HepG2 (cell line): ENCODE data around the gene IPMK. TPM values are rescaled to one million over a fixed set of nuclear protein-coding genes. Genes with fewer than 3 reads are reported as not detected.

Experiments
- ATAC-seq: fragments of 200-7000 bp; cut with Tn5 transposase; 3 replicates; pipeline ENCODE4 v1.9.1; 2020; ENCODE audit warnings: mild to moderate bottlenecking, moderate library complexity
- BruUV-seq: library from RNA; stranded (reverse); fragments of 400-500 nt; replicated peaks from 2 replicates; lab custom pipeline; 2021; lab: Mats Ljungman, UMichigan
- CTCF ChIA-PET: fragments of 300-600 bp; formaldehyde crosslinking; extraction: SDS; loops from one replicate; lab custom pipeline; 2021; ENCODE audit warnings: low total read pairs, inconsistent platforms, low intra/inter-chr PET ratio; lab: Yijun Ruan, JAX
- POLR2A ChIA-PET: fragments of 350-600 bp; sonication (Branson Sonifier 250); formaldehyde crosslinking; loops from one replicate; lab custom pipeline; 2020; ENCODE audit warnings: antibody characterized with exemption, inconsistent platforms; lab: Yijun Ruan, JAX
- DNase-seq: peaks from one replicate; pipeline ENCODE4 v3.0.0-alpha.2; 2015; ENCODE audit warnings: low spot score
- FAIRE-seq: peaks from 3 replicates; lab custom pipeline; 2011; peaks lifted over from hg19 to GRCh38; lab: Jason Lieb, UNC
- H2AFZ ChIP-seq: one replicate; pipeline ENCODE4 v1.6.1; 2011; ENCODE audit warnings: low read length, inconsistent platforms
- H3K27ac ChIP-seq: fragments of 300-600 bp; 3 replicates; pipeline ENCODE4 v1.8.0; 2011; ENCODE audit warnings: mixed run types, mild to moderate bottlenecking, mixed read lengths, low read length, inconsistent platforms; ENCODE audit not compliant: insufficient read depth; ENCODE audit errors: extremely low read length
- H3K27me3 ChIP-seq, 2 experiments: fragments of 200-600 bp in 1 of 2; 2 replicates in 1 of 2; 3 replicates in 1 of 2; pipeline versions ENCODE4 v1.6.0 to v1.8.0; 2011; ENCODE audit warnings: low read length in 2 of 2, mild to moderate bottlenecking in 2 of 2, moderate library complexity in 2 of 2, inconsistent platforms in 1 of 2; ENCODE audit not compliant: insufficient read depth in 2 of 2, control insufficient read depth in 1 of 2
- H3K36me3 ChIP-seq, 2 experiments: fragments of 200-600 bp in 1 of 2; replicated peaks in 1 of 2; 2 replicates in 1 of 2; 3 replicates in 1 of 2; pipeline versions ENCODE4 v1.5.1 to v1.8.0; 2011; ENCODE audit warnings: low read length in 2 of 2, inconsistent platforms in 1 of 2; ENCODE audit not compliant: insufficient read depth in 2 of 2, control insufficient read depth in 1 of 2
- H3K4me1 ChIP-seq: 2 replicates; pipeline ENCODE4 v1.5.1; 2012; ENCODE audit warnings: low read length, inconsistent platforms; ENCODE audit not compliant: insufficient read depth
- H3K4me2 ChIP-seq: 2 replicates; pipeline ENCODE4 v1.6.0; 2011; ENCODE audit warnings: low read depth, low read length, inconsistent platforms
- H3K4me3 ChIP-seq, 3 experiments: fragments of 200-600 bp in 1 of 3; sonication (generic), shearing (Covaris generic) in 1 of 3; replicated peaks in 1 of 3; 2 replicates each; pipeline ENCODE4 v1.5.1; 2011 to 2016; ENCODE audit warnings: low read length in 3 of 3, inconsistent platforms in 2 of 3, low read depth in 2 of 3, mild to moderate bottlenecking in 2 of 3, control low read depth in 1 of 3, mixed read lengths in 1 of 3; ENCODE audit not compliant: insufficient read depth in 1 of 3
- H3K79me2 ChIP-seq: one replicate; pipeline ENCODE4 v1.6.1; 2011; ENCODE audit warnings: low read length, inconsistent platforms; ENCODE audit not compliant: insufficient read depth
- H3K9ac ChIP-seq: 2 replicates; pipeline ENCODE4 v1.6.0; 2011; ENCODE audit warnings: mild to moderate bottlenecking, low read depth, low read length, inconsistent platforms; ENCODE audit not compliant: insufficient read depth
- H3K9me3 ChIP-seq: 2 replicates; pipeline ENCODE4 v1.5.1; 2012; ENCODE audit warnings: mild to moderate bottlenecking, low read length
- H4K20me1 ChIP-seq: 2 replicates; pipeline ENCODE4 v1.6.0; 2011; ENCODE audit warnings: inconsistent platforms, mild to moderate bottlenecking, low read length, moderate library complexity; ENCODE audit not compliant: insufficient read depth
- ARHGAP35 ChIP-seq: sonication (generic); formaldehyde crosslinking; IDR thresholded peaks from 2 replicates; pipeline ENCODE4 v1.9.0; 2022; ENCODE audit warnings: mild to moderate bottlenecking, inconsistent platforms, moderate library complexity, missing genetic modification reagents, borderline replicate concordance
- BHLHE40 ChIP-seq: IDR thresholded peaks from 2 replicates; pipeline ENCODE4 v1.6.1; 2011; ENCODE audit warnings: low read length, improper control_type of control experiment
- IKZF4 ChIP-seq: sonication (generic); formaldehyde crosslinking; IDR thresholded peaks from 2 replicates; pipeline ENCODE4 v1.5.1; 2020; ENCODE audit warnings: borderline replicate concordance, mild to moderate bottlenecking, low read depth, missing genetic modification reagents; ENCODE audit errors: not compliant biosample characterization
- MAFK ChIP-seq, 2 experiments: IDR thresholded peaks in 1 of 2; conservative IDR thresholded peaks in 1 of 2; 2 replicates each; pipeline ENCODE4 v1.6.1; 2011; ENCODE audit warnings: improper control_type of control experiment in 2 of 2, low read length in 2 of 2
- NKX3-1 ChIP-seq: sonication (generic); formaldehyde crosslinking; IDR thresholded peaks from 2 replicates; pipeline ENCODE4 v1.5.0; 2020; ENCODE audit warnings: missing genetic modification reagents
- ZBTB21 ChIP-seq: sonication (generic); formaldehyde crosslinking; IDR thresholded peaks from 2 replicates; pipeline ENCODE4 v1.4.0; 2020; ENCODE audit warnings: missing genetic modification reagents
- ZMYM4 ChIP-seq: sonication (generic); formaldehyde crosslinking; IDR thresholded peaks from 2 replicates; pipeline ENCODE4 v1.8.1; 2023; ENCODE audit warnings: mild to moderate bottlenecking, missing genetic modification reagents
- ZNF121 ChIP-seq: sonication (generic); formaldehyde crosslinking; IDR thresholded peaks from 2 replicates; pipeline ENCODE4 v1.5.0; 2020; ENCODE audit warnings: mild to moderate bottlenecking, missing genetic modification reagents
- ZNF773 ChIP-seq: sonication (generic); formaldehyde crosslinking; IDR thresholded peaks from 2 replicates; pipeline ENCODE4 v1.4.0; 2020; ENCODE audit warnings: missing genetic modification reagents, borderline replicate concordance
- WGBS: methylation state at CpG from one replicate; pipeline ENCODE4 v1.1.6; 2017; ENCODE audit warnings: low lambda C conversion rate; 5-methylcytosine and 5-hydroxymethylcytosine counted together
- in situ Hi-C: cut with HindIII; loops from 2 replicates; pipeline ENCODE4 v1.10.0; 2017; ENCODE audit warnings: low pct_unique_long_range_greater_than_20kb; ENCODE audit not compliant: extremely low pct_ligation_motif_present
- intact Hi-C: fragments of 100-400 bp; cut with micrococcal nuclease; formaldehyde crosslinking; loops from one replicate; pipeline ENCODE4 v1.10.0; 2022; ENCODE audit not compliant: unreplicated experiment
- polyA plus RNA-seq, 8 experiments: library from polyadenylated mRNA; depleted of rRNA in 3 of 8; stranded (reverse) in 7 of 8; unstranded in 1 of 8; fragments of >200 nt; fragmentation: Illumina TruSeq in 4 of 8; extraction: Trizol in 4 of 8; gene quantifications; 2 replicates each; pipeline versions ENCODE4 v1.2.1 to v1.2.3, GENCODE V29; 2011 to 2016; ENCODE audit warnings: low read depth in 4 of 8, missing spikeins in 1 of 8, mixed read lengths in 1 of 8; ENCODE audit not compliant: insufficient read depth in 1 of 8
- total RNA-seq, 5 experiments: library from RNA; depleted of rRNA; stranded (reverse); fragments of >200 nt; fragmentation: Illumina TruSeq; extraction: Trizol; gene quantifications; 2 replicates each; pipeline ENCODE4 v1.2.3, GENCODE V29; 2016; ENCODE audit warnings: low read depth in 1 of 5
- TF ChIP-seq, protein P1 (sequence below): sonication (generic); formaldehyde crosslinking; IDR thresholded peaks from 2 replicates; pipeline ENCODE4 v1.4.0; 2020; ENCODE audit warnings: mild to moderate bottlenecking, missing genetic modification reagents
- TF ChIP-seq, protein P2 (sequence below): sonication (generic); formaldehyde crosslinking; IDR thresholded peaks from 2 replicates; pipeline ENCODE4 v1.4.0; 2020; ENCODE audit warnings: missing genetic modification reagents
- TF ChIP-seq, protein P3 (sequence below): sonication (generic); formaldehyde crosslinking; IDR thresholded peaks from 2 replicates; pipeline ENCODE4 v1.4.0; 2020; ENCODE audit warnings: missing genetic modification reagents
- TF ChIP-seq, protein P4 (sequence below): sonication (generic); formaldehyde crosslinking; IDR thresholded peaks from 2 replicates; pipeline ENCODE4 v1.8.1; 2023; ENCODE audit warnings: missing genetic modification reagents, inconsistent platforms, borderline replicate concordance

IPMK gene
- total and polyA plus RNA-seq, 2 of the 13 experiments (the other 11 are each of a cell fraction or from before 2014, with no cell fraction given): 2.7 to 3.9 TPM

DNA sequence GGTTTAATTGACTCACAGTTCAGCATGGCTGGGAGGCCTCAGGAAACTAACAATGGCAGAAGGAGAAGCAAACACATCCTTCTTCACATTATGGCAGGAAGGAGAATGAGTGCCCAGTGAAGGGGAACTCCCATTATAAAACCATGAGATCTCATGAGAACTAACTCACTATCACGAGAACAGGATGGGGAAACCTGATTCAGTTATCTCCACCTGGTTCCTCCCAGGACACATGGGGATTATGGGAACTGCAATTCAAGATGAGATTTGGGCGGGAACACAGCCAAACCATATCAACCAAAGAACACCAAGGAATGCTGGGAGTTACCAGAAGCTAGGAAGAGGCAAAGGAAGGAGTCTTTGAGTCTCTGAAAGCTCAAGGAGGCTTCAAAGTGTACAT, 94.3 kb downstream of the IPMK start:
- TF ChIP-seq, protein P1, sequence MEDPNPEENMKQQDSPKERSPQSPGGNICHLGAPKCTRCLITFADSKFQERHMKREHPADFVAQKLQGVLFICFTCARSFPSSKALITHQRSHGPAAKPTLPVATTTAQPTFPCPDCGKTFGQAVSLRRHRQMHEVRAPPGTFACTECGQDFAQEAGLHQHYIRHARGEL (CRISPR knock-in tag): no peak
- TF ChIP-seq, protein P2, sequence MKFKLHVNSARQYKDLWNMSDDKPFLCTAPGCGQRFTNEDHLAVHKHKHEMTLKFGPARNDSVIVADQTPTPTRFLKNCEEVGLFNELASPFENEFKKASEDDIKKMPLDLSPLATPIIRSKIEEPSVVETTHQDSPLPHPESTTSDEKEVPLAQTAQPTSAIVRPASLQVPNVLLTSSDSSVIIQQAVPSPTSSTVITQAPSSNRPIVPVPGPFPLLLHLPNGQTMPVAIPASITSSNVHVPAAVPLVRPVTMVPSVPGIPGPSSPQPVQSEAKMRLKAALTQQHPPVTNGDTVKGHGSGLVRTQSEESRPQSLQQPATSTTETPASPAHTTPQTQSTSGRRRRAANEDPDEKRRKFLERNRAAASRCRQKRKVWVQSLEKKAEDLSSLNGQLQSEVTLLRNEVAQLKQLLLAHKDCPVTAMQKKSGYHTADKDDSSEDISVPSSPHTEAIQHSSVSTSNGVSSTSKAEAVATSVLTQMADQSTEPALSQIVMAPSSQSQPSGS (CRISPR knock-in tag): no peak
- TF ChIP-seq, protein P3, sequence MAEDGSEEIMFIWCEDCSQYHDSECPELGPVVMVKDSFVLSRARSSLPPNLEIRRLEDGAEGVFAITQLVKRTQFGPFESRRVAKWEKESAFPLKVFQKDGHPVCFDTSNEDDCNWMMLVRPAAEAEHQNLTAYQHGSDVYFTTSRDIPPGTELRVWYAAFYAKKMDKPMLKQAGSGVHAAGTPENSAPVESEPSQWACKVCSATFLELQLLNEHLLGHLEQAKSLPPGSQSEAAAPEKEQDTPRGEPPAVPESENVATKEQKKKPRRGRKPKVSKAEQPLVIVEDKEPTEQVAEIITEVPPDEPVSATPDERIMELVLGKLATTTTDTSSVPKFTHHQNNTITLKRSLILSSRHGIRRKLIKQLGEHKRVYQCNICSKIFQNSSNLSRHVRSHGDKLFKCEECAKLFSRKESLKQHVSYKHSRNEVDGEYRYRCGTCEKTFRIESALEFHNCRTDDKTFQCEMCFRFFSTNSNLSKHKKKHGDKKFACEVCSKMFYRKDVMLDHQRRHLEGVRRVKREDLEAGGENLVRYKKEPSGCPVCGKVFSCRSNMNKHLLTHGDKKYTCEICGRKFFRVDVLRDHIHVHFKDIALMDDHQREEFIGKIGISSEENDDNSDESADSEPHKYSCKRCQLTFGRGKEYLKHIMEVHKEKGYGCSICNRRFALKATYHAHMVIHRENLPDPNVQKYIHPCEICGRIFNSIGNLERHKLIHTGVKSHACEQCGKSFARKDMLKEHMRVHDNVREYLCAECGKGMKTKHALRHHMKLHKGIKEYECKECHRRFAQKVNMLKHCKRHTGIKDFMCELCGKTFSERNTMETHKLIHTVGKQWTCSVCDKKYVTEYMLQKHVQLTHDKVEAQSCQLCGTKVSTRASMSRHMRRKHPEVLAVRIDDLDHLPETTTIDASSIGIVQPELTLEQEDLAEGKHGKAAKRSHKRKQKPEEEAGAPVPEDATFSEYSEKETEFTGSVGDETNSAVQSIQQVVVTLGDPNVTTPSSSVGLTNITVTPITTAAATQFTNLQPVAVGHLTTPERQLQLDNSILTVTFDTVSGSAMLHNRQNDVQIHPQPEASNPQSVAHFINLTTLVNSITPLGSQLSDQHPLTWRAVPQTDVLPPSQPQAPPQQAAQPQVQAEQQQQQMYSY: no peak
- TF ChIP-seq NKX3-1 (CRISPR knock-in tag): no peak
- TF ChIP-seq ARHGAP35 (CRISPR knock-in tag): no peak
- no peak for TF ChIP-seq ZBTB21 (CRISPR knock-in tag)
- no peak for TF ChIP-seq MAFK (conservative IDR thresholded peaks at IDR 0.05 in 1 of 2, IDR thresholded peaks at IDR 0.05 in 1 of 2; ENCODE audit: low read length in 2 of 2)
- TF ChIP-seq ZNF773 (CRISPR knock-in tag): no peak
- no peak for TF ChIP-seq BHLHE40
- TF ChIP-seq, protein P4, sequence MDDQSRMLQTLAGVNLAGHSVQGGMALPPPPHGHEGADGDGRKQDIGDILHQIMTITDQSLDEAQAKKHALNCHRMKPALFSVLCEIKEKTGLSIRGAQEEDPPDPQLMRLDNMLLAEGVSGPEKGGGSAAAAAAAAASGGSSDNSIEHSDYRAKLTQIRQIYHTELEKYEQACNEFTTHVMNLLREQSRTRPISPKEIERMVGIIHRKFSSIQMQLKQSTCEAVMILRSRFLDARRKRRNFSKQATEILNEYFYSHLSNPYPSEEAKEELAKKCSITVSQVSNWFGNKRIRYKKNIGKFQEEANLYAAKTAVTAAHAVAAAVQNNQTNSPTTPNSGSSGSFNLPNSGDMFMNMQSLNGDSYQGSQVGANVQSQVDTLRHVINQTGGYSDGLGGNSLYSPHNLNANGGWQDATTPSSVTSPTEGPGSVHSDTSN: no peak
- TF ChIP-seq IKZF4 (CRISPR knock-in tag): no peak
- TF ChIP-seq ZMYM4: no peak
- no peak for TF ChIP-seq ZNF121 (CRISPR knock-in tag)
- TF ChIP-seq, all 625 proteins: peak for 0
- CTCF ChIA-PET: no interaction called here
- in situ Hi-C loops (no loop called here), intact Hi-C loops (no loop called here)
- DNase-seq (no peak), FAIRE-seq (no peak), ATAC-seq (no peak)
- Histone ChIP-seq H4K20me1 (no peaks in the 10 kb centered on the region), H3K4me3 (no peak overlapping the region), H3K4me2 (no peak overlapping the region), H3K9ac (no peak overlapping the region), H3K9me3 (no peaks in the 10 kb centered on the region), H3K79me2 (no peaks in the 10 kb centered on the region), H3K27ac (no peak overlapping the region), H2AFZ (no peak overlapping the region), H3K27me3 (no peaks in the 10 kb centered on the region; a peak in 1 of 5 replicates), H3K36me3 (no peaks in the 10 kb centered on the region), H3K4me1 (no peaks in the 10 kb centered on the region)
- 0% methylated on average over 2 of the region's 2 CpGs for WGBS
- POLR2A ChIA-PET: no interaction called here
- BruUV-seq: no TSS peak
